ENCODE results near the gene PDE8B.
"Not testable (repeated sequence)": the region's sequence is repeated elsewhere in the genome, so short reads cannot be mapped to it uniquely, and the experiment has no call there.

Gene PDE8B

DNA sequence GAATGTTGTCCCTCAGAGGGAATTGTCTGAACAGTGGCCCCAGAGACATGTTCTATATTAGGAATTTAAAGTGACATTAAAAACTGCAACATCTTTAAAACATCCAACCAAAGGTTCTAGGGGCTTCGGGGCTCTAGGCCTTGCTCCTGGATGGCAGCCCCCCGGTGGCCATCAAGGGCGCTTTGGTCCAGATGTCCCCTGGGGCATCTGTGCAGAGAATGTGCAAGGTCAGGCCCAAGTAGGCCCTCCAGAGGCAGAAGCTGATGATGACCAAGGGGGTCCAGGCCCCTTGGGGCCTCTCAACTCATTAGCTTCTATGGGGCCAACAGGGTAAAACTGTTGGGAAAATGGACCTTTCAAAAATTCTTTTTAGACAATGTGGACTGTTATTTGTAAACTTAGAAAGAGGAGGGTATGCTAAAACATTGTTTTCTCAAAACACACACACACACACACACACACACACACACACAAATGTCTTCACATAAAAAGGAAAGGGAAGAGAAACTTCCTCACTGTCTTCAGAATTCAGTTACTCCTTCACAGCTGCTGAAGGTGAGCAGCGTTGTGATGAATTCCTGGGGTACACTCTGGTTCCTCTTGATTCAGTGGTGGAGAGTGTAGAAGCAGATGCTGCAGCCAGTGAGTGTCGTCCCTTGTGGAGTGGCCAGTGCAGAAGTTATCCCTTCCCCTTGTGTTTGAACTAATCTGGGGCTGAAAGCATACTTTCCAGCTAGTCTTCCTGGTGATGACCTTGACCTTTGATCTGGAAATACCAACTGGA is 156.4 kb downstream of the PDE8B start:
- no peak for DNase-seq

DNA sequence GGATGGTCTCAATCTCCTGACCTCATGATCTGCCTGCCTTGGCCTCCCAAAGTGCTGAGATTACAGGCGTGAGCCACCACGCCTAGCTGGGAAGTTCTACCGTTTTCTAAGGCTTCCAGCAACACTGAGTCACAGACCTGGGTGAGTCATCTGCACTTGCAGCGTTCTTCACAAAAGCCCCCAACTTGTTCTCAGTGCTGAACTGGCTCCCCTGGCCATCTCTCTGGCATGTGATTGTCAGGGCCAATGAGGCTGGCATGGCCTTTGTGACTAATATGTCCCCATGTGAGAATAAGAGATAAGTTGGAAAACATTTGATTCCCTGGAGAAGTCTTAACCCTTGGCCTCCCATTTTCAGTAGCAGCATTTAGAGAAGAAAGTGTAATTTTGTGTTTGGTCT is 157.3 kb downstream of the PDE8B start:
- DNase-seq, result no peak

DNA sequence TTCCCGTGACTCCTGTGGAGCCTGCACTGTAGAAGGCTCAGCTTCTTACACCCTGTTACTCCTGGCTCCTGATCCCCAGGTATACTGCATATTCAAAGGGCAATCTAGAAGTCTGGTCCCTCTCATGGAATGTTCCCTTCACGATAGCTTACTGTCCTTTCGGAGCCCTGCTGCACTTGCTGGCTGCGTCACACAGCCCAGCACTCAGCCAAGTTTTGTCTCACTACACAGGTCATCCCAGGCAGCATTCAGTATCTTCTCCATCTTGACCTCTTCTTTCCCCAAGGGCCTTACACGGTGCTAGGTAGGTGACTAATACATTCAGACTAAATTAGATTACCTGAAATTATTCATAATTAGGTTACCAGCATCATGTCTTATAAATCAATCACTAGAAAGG is 157.9 kb downstream of the PDE8B start:
- no peak for DNase-seq

DNA sequence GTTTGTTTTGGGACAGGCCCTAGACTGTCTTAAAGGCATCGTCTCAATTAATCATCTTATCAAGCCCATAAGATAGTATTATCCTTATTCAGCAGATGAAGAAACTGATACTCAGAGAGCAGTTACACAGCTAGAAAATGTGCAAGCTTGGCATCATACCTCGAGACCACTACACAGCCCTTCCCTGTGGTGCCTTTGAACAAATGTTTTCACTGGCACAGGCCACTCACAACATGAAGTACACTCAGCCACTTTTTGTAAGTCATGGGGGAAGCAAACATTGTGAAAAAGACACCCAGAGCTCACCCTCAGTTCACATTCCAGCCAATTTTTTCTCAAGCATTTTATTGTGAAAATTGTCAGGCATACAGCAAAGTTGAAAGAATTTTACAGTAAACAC is 159.1 kb downstream of the PDE8B start:
- DNase-seq, result no peak

DNA sequence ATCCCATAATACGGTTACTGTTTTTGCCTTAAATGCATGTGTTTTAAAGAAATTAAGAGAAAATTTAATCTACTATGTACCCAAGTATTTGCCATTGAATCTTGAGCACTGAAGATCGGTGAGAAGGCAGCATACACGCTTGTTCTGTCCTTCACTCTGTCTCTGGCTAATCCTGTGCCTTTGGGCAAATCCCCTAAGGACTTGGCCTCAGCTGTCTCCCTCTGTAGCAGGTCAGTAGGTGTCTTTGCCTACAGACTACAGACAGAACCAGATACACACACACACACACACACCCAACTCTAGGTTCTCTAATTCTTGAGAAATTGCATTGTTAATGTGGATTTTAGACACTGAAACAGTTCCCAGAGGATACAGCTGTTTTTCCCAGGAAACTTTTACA is 164.2 kb downstream of the PDE8B start:
- no peak for DNase-seq

DNA sequence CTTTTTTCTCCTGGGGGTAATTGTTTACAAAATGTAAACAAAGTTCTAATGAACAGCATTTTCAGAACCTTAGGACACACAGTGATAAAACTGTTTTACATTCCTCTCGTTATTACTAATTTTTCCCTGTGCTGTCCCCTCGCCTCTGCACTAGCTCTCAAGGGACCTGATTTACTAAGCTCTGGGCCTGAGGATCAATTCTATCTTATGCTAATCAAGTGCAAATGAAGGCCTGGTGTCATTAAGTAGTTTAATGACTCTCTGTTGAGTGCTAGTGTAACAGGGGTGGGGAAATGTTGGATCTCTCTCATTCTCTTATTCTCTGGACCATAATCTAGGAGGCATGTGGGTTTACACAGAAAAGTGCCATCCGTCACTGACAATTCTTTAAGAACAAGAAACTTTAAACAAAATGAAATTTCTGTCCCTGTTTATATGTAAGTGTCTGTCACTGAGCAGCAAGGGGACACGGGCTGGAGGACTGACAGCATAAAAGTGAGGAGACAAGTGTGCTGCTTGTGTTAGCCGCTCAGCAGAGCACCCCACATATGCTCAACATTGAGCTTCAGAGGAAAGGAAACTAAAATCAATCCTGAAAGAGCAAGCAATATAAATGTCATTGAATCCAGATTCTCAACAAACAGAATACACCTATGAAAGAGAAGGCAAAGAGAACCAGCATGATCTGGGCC is 166.3 kb downstream of the PDE8B start:
- DNase-seq, result no peak

DNA sequence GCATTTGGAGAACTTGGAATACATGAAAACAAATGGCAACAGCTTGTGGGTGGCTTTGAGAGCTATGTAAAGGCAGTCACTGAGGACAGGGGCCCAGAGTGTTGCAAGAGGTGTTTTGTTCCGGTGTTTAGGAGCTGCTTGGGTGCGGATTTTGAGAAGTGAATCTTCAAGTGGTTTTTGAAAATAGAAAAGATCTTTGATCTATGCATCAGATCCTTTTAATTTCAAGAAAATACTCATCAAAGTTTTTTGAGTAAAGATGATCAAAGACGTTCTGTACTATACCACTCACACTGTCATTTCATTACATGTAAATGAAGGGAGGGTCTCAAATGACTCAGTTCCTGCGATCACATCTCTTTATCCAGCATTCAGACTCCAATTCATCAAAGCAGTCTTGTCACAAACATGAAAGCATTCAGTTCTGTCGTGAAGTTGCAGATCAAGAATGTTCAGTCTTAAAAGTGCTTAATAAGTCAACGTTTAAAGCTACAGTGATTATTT is 169.1 kb downstream of the PDE8B start:
- no peak for DNase-seq

DNA sequence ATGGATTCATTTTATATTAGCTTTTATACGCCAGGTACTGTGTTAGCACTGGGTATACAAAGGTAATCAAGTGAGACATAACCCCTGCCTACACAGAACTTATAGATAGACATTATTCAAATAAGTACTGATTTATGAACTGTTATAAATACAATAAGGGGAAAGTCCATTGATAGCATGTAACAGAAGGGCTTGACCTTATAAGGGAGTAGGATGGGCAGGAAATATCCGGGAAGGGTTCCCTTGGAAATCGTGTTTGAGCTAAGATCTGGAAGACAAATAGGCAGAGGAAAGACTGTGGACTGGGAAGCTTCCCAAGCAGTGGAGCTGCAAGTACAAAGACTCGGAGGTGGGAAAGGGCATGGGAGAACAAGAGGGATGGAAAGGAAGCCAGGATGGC is 170.2 kb downstream of the PDE8B start:
- DNase-seq, result no peak

DNA sequence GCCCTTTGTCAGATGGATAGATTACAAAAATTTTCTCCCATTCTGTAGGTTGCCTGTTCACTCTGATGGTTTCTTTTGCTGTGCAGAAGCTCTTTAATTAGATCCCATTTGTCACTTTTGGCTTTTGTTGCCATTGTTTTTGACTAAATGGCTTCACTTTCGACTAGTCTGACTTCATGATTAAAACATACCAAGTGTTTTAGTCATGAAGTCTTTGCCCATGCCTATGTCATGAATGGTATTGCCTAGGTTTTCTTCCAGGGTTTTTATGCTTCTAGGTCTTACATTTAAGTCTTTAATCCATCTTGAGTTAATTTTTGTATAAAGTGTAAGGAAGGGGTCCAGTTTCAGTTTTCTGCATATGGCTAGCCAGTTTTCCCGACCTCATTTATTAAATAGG is 172.9 kb downstream of the PDE8B start:
- DNase-seq, result not testable (repeated sequence)

DNA sequence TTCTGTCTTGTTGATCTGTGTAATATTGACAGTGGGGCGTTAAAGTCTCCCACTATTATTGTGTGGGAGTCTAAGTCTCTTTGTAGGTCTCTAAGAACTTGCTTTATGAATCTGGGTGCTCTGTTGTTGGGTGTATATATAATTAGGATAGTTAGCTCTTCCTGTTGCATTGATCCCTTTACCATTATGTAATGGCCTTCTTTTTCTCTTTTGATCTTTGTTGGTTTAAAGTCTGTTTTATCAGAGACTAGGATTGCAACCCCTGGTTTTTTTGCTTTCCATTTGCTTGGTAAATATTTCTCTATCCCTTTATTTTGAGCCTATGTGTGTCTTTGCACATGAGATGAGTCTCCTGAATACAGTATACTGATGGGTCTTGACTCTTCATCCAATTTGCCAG is 175.9 kb downstream of the PDE8B start:
- not testable (repeated sequence) for DNase-seq

DNA sequence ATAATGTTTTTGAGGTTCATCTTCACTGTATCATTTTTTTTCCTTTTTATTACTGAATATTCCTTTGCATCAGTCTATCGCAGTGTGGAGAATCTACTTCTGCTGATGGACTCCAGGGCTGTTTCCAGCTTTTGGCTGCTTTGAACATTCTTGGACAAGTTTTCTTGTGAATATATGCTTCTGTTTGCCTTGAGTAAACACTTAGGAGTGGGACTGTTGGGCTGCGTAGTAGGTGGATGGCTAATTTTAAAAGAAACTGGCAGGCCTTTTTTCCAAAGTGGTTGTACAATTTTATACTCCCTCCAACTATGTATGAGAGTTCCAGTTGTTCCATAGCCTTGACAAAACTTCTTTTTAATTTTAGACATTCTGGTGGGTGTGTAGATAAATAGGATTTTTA is 179.3 kb downstream of the PDE8B start:
- no peak for DNase-seq

DNA sequence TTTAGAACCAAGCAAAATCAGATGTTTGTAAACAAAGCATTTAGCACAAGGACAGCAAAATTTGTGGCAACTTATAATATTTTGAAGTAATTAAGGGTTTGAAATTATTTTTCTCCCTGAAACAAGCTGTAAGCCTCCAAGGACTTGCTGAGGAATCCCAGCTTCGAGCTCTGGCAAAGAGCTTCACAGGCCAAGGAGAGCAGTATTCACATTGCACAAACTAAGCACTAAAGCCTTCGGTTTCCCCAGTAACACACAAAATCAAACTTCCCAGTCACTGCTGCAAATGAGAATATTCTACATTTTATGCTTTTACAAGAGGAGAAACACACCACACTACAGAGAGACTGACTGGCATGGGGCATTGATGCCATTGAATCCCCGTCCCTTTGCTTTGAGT is 179.7 kb downstream of the PDE8B start:
- no peak for DNase-seq

DNA sequence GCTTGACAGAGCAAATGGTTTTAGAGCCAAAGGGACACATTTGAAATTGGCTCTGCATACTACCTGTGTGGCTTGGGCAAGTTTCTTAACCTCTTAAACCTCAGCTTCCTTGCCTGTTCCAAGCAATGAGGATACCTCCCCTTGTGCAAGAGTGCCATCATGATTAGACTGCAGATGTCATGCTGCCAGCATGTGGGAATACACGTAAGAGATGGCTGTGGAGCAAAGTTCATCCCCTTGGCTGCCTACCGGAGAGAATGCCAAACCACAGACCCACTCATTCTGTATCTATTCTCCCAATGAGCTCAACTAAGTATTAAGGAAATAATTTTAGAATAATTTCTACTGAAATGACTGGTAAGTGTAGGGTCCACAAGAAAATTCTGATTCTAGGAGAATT is 180.3 kb downstream of the PDE8B start:
- no peak for DNase-seq

DNA sequence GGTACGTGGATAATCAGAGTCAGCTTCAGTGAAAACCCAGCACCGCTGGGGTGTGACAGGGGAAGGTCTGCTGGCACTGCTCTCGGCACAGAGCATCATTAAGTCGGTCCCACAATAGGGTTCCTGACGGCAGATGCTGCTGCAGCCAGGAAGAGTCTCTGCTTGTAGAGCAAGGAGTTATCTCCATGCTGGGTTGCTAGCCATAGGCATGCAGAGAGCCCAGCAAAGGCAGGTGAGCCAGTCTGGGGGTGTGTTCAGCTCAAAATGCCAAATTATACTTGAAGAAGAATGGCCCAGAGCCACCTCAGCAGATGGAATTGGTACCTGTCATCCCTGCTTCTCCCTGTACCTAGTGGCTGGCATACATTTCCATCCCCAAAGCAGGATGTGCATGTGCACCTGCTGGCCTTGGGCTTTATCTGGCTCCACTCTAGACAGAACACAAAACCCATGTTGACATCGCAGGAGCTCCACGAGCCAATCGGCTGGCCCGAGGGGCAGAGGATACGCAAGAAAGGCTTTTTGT is 180.8 kb downstream of the PDE8B start:
- DNase-seq, result no peak

DNA sequence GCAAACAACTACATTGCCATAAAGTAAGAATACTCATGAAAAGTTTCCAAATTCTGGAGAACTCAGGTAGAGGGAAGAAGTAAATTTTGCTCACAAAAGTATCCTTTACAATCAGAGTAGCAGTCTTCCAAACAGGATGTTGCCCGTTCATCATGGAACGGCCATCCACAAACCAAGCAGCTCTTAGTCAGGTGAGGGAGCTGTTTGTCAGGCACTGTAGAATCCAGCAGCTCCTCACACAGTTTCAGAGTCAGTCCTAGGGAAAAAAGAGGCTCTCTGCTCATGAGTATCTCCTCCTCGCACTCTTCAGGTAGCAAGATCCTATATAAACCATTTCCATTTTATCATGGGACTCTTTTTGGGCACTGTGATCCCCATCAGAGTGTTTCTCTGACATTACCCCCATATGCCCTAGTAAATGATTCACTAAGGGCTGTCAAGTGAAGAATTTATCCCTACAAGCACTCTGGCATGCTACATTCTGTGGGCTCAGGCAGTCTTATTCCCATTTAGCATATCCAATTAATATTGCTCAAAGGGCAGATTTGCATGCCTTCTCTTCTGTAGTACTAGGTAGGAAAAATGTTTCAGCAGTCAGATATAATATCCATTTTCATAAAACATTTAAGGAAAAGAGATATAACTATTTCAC is 183.7 kb downstream of the PDE8B start:
- DNase-seq, result no peak

DNA sequence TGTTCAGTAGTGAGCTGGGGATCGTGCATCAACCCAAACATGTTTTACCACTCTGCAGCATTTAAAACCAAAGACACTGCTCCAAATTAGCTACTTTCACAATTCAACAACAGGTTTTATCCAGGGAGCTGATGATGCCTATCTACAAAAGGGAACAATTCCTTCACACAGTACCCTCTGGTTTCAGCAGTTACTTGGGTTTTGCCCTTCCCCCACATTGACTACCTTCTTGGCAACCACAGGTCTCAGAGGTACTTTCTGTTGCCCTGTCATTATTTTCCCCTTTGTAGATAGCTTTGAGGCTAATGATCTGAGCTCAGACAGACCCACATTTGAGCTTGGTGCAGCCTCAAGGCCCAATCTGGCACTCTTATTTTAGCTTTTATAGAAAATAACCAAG is 185.5 kb downstream of the PDE8B start:
- DNase-seq, result no peak

DNA sequence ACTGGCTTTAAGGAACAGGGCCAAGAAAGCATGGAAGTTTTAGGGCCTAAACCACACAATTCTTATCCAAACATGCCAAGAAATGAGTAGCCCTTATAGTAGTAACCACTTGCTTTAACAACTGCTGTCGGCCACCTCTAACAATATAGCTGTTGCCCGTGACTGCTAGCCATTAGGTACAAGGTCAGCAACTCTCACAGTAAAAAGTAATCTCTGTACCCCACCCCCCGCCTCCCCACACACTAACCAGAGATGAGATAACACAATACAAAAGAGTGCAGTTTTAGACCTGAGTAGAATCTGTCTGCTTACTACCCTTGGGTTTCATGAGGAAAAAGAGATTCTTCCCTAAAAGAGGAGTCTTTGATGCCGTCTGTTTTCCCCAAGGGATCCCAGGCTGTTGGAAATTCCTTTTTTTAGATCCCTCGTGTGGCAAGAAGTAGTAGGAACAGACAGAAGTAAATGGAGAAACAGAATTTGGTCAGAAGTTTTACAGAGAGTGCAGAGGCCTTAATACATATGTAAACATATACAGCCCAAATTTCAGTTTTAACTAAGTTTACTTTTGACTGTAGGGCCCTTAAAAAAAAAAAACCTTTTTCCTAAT is 187.3 kb downstream of the PDE8B start:
- no peak for DNase-seq

DNA sequence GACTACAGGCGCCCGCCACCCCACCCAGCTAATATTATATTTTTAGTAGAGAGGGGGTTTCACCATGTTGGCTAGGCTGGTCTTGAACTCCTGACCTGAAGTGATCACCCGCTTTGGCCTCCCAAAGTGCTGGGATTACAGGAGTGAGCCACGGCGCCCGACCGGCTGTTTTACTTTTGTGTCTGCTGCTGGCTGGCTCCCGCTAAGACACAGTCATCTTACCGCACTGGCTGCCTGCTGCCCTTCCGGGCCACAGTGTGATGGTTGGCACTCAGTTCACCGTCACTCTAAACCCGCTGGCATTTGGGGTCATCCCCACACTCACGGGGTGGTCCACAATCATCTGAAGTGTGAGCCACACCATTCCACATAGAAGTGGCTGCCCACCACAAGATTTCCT is 188.0 kb downstream of the PDE8B start:
- DNase-seq, result no peak

DNA sequence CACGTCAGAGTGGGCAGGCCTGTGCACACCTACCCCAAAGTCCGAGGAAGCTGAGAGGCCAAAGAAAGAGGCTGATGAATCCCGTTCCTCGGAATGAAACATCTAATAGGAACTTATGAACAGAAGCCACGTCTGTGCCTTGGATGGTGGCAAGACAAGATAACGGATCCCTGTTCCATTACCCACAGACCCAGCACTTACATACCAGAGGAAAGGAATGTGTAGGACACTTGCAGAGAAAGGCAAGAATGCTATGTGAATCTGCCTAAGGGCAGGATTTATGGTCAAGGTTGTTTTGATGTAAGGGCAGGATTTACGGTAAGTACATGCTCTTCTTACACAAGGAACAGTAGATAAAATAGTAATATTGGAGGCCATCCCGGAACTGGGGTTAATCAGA is 188.4 kb downstream of the PDE8B start:
- no peak for DNase-seq

DNA sequence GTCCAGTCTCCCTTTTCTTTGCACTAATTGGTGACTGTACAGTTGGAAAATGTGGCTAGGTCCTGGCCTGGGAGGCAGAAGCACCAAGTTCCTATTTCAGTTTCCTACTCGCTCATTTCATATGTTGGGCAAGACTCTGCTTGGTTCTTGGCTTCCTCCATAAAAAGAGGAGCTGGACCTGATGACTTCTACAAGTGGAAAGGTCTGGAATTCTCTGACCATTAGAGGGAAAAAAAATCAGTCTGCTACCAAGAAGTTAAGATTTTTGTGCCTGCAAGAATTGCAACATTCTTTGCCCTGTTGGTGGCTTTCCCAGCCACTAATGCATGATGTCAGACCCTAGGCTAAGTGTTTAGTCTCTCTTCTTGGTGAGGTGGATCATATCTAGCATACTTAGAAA is 190.2 kb downstream of the PDE8B start:
- no peak for DNase-seq

DNA sequence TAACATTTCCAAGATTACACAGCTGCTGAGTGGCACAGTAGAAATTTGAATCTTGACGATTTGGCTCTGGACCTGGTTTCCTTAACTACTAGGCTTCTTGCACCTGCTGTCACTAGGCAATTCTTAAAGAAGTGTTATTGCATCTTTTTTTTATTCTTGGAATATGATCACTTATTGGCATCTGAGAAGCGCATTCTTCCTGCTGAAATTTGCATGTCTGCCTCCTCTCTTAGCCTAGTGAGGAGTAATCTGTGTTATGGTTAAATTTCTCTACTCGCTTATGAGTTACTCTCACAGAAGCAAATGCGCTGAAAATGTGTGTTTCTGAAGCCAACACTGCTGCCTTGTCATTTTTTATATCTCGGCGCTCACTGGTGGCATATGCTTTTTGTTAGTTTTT is 192.3 kb downstream of the PDE8B start:
- no peak for DNase-seq

DNA sequence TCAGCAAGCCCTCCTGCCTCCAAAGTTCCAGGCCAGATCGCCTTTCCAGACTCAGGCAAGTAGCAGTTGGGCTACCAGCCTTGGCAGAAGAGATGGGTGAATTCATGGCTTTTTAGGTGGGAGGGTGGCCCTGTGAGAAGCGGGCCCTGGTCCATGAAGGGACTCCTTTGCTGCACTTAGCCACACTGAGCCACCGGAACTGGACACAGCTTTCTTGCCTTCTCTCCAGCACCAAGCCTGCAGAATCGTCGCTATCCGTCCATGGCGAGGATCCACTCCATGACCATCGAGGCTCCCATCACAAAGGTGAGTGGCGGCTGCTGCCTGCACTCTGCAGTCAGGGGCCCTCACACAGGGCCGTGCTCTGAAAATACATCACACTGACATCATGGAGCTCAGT is 196.7 kb downstream of the PDE8B start:
- no peak for DNase-seq

Measured in T-helper 9 cell (primary cell).